LNCAP (cell line): Measurements from ENCODE around the gene CNN3.

ENCODE experiments used
- TF ChIP-seq, protein P1 (sequence below): fragments of 450-650 bp; IDR thresholded peaks from 2 replicates; pipeline ENCODE4 v1.5.1; 2017; ENCODE audit warnings: mild to moderate bottlenecking

Gene CNN3

GRCh38 chr1:94963864-94964263, 37.0 kb upstream of the CNN3 start:
- TF ChIP-seq, protein P1, sequence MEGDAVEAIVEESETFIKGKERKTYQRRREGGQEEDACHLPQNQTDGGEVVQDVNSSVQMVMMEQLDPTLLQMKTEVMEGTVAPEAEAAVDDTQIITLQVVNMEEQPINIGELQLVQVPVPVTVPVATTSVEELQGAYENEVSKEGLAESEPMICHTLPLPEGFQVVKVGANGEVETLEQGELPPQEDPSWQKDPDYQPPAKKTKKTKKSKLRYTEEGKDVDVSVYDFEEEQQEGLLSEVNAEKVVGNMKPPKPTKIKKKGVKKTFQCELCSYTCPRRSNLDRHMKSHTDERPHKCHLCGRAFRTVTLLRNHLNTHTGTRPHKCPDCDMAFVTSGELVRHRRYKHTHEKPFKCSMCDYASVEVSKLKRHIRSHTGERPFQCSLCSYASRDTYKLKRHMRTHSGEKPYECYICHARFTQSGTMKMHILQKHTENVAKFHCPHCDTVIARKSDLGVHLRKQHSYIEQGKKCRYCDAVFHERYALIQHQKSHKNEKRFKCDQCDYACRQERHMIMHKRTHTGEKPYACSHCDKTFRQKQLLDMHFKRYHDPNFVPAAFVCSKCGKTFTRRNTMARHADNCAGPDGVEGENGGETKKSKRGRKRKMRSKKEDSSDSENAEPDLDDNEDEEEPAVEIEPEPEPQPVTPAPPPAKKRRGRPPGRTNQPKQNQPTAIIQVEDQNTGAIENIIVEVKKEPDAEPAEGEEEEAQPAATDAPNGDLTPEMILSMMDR: no peak

GRCh38 chr1:94962409-94963265, 35.7 kb upstream of the CNN3 start:
- TF ChIP-seq, protein P1: no peak

GRCh38 chr1:94961988-94962387, 35.1 kb upstream of the CNN3 start:
- TF ChIP-seq, protein P1: no peak

DNA sequence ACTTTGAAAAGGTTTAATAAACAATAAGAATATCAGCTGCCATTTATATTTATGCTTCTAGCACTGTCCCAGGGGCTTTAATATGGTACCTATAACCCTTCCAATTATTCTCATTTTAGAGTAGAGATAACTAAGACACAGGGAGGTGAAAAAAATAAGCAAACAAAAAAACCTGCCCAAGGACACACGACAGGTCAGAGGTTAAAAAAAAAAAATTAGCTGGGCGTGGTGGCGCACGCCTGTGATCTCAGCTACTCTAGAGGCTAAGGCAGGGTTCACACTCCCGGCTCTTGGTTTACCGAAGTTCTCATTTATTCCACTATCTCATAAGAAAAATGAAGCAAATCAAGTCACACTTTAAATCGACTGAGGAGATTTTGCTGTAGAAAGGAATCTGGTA, 34.7 kb upstream of the CNN3 start:
- TF ChIP-seq, protein P1: no peak

DNA sequence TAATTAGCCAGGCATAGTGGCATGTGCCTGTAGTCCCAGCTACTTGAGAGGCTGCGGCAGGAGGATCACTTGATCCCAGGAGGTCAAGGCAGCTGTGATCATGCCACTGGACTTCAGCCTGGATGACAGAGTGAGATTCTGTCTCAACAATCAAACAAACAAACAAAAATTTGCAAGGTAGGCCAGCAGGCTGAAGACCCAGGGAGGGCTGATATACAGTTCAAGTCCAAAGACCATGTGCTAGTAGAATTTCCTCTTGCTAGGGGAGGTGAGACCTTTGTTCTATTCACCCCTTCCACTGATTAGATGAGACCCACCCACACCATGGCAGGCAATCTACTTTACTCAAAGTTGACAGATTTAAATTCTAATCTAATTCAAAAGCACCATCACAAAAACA, 31.2 kb upstream of the CNN3 start:
- TF ChIP-seq, protein P1: no peak

DNA sequence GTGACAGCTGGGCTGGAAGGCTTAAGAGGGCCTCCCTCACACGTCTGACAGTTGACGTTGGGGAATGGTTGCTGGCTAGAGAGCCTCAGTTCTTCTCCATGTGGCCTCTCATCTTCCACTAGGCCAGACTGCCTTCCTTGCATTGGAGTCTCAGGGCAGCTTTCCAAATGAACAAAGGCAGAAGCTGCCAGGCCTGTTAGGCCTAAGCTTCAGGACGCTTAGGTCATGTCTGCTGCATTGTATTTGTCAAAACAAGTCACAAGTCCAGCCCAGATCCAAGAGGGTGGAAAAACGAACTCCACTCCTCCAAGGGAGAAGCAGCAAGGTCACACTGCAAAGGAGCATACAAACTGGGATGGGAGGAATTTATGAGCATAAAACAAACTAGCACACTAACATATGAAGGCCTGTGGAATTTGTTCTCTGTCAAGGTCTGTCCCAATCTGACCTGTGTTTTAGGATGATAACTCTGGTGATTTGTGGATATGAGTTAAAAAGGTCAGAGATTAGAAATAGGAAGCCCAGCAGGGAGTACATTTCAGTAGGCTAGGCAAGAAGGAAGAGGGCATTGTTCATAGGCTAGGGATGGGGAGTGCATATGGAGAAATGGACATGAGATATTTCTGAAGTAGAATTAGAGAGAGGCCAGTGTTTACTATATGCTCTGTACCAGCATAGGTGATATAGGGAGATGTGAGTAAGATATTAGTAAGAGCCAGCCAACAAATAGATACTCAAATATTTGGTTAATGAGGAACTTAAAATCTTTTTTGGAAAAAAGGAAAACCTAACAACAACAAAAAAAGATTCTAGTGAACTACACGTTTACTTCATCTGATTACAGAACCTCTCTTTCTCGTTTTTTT, 29.1 kb upstream of the CNN3 start:
- TF ChIP-seq, protein P1: no peak

- TF ChIP-seq, protein P1: no peak
Measured at GRCh38 chr1:94954263-94955220, 27.6 kb upstream of the CNN3 start.
